AML-193 (cell line): ENCODE data around the gene NWD2.
"Not testable (repeated sequence)": the region's sequence is repeated elsewhere in the genome, so short reads cannot be mapped to it uniquely, and the experiment has no call there.

Experiments
- DNase-seq, 2 experiments: peaks; one replicate each; lab custom pipeline; 2025; lab: John Stamatoyannopoulos, UW

NWD2 gene

GRCh38 chr4:37392521-37393255 is 148.1 kb downstream of the NWD2 start:
- peak; percentile 26 to 36 for DNase-seq

GRCh38 chr4:37393321-37393720 is 148.8 kb downstream of the NWD2 start:
- peak in 1 of 2 experiments; percentile 12 for DNase-seq

- no peak for DNase-seq
Observed at GRCh38 chr4:37393889-37394288, 149.3 kb downstream of the NWD2 start.

- no peak for DNase-seq
Observed at GRCh38 chr4:37397505-37397904, 153.0 kb downstream of the NWD2 start.

- no peak for DNase-seq
Observed at GRCh38 chr4:37400241-37400881, 155.8 kb downstream of the NWD2 start.

GRCh38 chr4:37407938-37408826 is 163.6 kb downstream of the NWD2 start:
- DNase-seq: not testable (repeated sequence)

GRCh38 chr4:37413612-37414011 is 169.1 kb downstream of the NWD2 start:
- DNase-seq: not testable (repeated sequence)

- no peak for DNase-seq
Observed at GRCh38 chr4:37415845-37416369, 171.4 kb downstream of the NWD2 start.

GRCh38 chr4:37421614-37422013 is 177.1 kb downstream of the NWD2 start:
- DNase-seq: no peak

- DNase-seq: no peak
Observed at GRCh38 chr4:37422102-37422501, 177.6 kb downstream of the NWD2 start.

GRCh38 chr4:37422638-37423037 is 178.1 kb downstream of the NWD2 start:
- DNase-seq: no peak

- DNase-seq: no peak
Observed at GRCh38 chr4:37423310-37423709, 178.8 kb downstream of the NWD2 start.

- no peak for DNase-seq
Observed at GRCh38 chr4:37424753-37425152, 180.2 kb downstream of the NWD2 start.

GRCh38 chr4:37425857-37426256 is 181.3 kb downstream of the NWD2 start:
- no peak for DNase-seq

- no peak for DNase-seq
Observed at GRCh38 chr4:37427193-37427592, 182.7 kb downstream of the NWD2 start.

GRCh38 chr4:37429906-37430305 is 185.4 kb downstream of the NWD2 start:
- DNase-seq: no peak

- DNase-seq: no peak
Observed at GRCh38 chr4:37430718-37431416, 186.3 kb downstream of the NWD2 start.

- DNase-seq: no peak
Observed at GRCh38 chr4:37431417-37431743, 186.8 kb downstream of the NWD2 start.

GRCh38 chr4:37434469-37434868 is 189.9 kb downstream of the NWD2 start:
- no peak for DNase-seq

- no peak for DNase-seq
Observed at GRCh38 chr4:37436546-37436945, 192.0 kb downstream of the NWD2 start.

GRCh38 chr4:37437163-37437562 is 192.6 kb downstream of the NWD2 start:
- DNase-seq: no peak
